Stimulated activated CD8-positive, alpha-beta memory T cell treated with anti-CD3 and anti-CD28 coated beads, Interleukin-4, amount 100 ng/mL, for 24 hours (primary cell): Measurements from ENCODE around the gene OPCML.

Experiments
- DNase-seq: peaks from one replicate; pipeline ENCODE4 v3.0.0-alpha.2; 2020; ENCODE audit warnings: low read depth

The OPCML gene

GRCh38 chr11:133123796-133124195, 408.5 kb downstream of the OPCML start:
- no peak for DNase-seq

- no peak for DNase-seq
Measured at GRCh38 chr11:133123366-133123765, 408.9 kb downstream of the OPCML start.

- no peak for DNase-seq
Measured at GRCh38 chr11:133122256-133122655, 410.0 kb downstream of the OPCML start.

GRCh38 chr11:133118563-133119268, 413.6 kb downstream of the OPCML start:
- DNase-seq, result no peak

- no peak for DNase-seq
Measured at GRCh38 chr11:133115099-133115498, 417.2 kb downstream of the OPCML start.

GRCh38 chr11:133107763-133108162, 424.5 kb downstream of the OPCML start:
- no peak for DNase-seq

- DNase-seq, result no peak
Measured at GRCh38 chr11:133107136-133107535, 425.2 kb downstream of the OPCML start.

- DNase-seq, result no peak
Measured at GRCh38 chr11:133106417-133106816, 425.9 kb downstream of the OPCML start.

GRCh38 chr11:133104009-133104744, 428.1 kb downstream of the OPCML start:
- DNase-seq, result no peak

GRCh38 chr11:133096981-133097380, 435.3 kb downstream of the OPCML start:
- no peak for DNase-seq

- DNase-seq, result no peak
Measured at GRCh38 chr11:133086518-133086917, 445.8 kb downstream of the OPCML start.

GRCh38 chr11:133082841-133083488, 449.3 kb downstream of the OPCML start:
- DNase-seq, result peak; percentile 30

- no peak for DNase-seq
Measured at GRCh38 chr11:133082453-133082781, 449.9 kb downstream of the OPCML start.

GRCh38 chr11:133081730-133082452, 450.4 kb downstream of the OPCML start:
- no peak for DNase-seq

GRCh38 chr11:133081020-133081419, 451.3 kb downstream of the OPCML start:
- DNase-seq, result no peak

GRCh38 chr11:133078591-133079404, 453.5 kb downstream of the OPCML start:
- no peak for DNase-seq

- no peak for DNase-seq
Measured at GRCh38 chr11:133078012-133078411, 454.3 kb downstream of the OPCML start.

- DNase-seq, result no peak
Measured at GRCh38 chr11:133075351-133075750, 456.9 kb downstream of the OPCML start.

- DNase-seq, result no peak
Measured at GRCh38 chr11:133072858-133073582, 459.3 kb downstream of the OPCML start.

- DNase-seq, result no peak
Measured at GRCh38 chr11:133072378-133072777, 459.9 kb downstream of the OPCML start.

- DNase-seq, result no peak
Measured at GRCh38 chr11:133070791-133071190, 461.5 kb downstream of the OPCML start.
